Measurements from ENCODE around the gene ATN1. TPM values are rescaled to one million over a fixed set of nuclear protein-coding genes. Genes with fewer than 3 reads are reported as not detected.

Gene ATN1
- polyA plus RNA-seq, 1 experiment: 15.9 TPM

- Histone ChIP-seq H3K27me3 (ENCODE audit: control insufficient read depth, insufficient read depth, low read length) (no peaks in the 10 kb centered on the region), H3K4me3 (ENCODE audit: low read depth, low read length) (no peak overlapping the region), H3K36me3 (ENCODE audit: control insufficient read depth, insufficient read depth, low read length) (peaks cover 26% of the 10 kb centered on the region)
- no peak for DNase-seq (ENCODE audit: low read depth)
- ChIA-PET CTCF (interaction anchor here (1.0 to 1.3 kb wide), 3 partner anchors 41 to 177 kb away, joined by 3 to 4 read pairs (median 3); partner anchors contain the start of genes C1RL and SPSB2), POLR2A (no interaction called here)
- TF ChIP-seq CTCF (IDR thresholded peaks at IDR 0.05; ENCODE audit: insufficient read depth, low read depth, low read length): no peak
Observed at GRCh38 chr12:6932766-6933165, 5.0 kb downstream of the ATN1 start.

- ChIA-PET CTCF (interaction anchor here (0.5 to 10.0 kb wide), 8 partner anchors 10 to 175 kb away, joined by 3 to 129 read pairs (median 6); partner anchors contain the start of genes C12orf57, C1RL and RNU7-1), POLR2A (interaction anchor here (0.6 kb wide), 2 partner anchors 10 to 400 kb away, joined by 3 to 6 read pairs; partner anchors contain the start of genes C12orf57, GAPDH and RNU7-1)
- Histone ChIP-seq H3K36me3 (ENCODE audit: control insufficient read depth, insufficient read depth, low read length) (peaks cover 30% of the 10 kb centered on the region), H3K4me3 (ENCODE audit: low read depth, low read length) (no peak overlapping the region), H3K27me3 (ENCODE audit: control insufficient read depth, insufficient read depth, low read length) (no peaks in the 10 kb centered on the region)
- TF ChIP-seq CTCF (IDR thresholded peaks at IDR 0.05; ENCODE audit: insufficient read depth, low read depth, low read length): no peak
- DNase-seq (ENCODE audit: low read depth): no peak
Observed at GRCh38 chr12:6934110-6934509, 6.4 kb downstream of the ATN1 start.

DNA sequence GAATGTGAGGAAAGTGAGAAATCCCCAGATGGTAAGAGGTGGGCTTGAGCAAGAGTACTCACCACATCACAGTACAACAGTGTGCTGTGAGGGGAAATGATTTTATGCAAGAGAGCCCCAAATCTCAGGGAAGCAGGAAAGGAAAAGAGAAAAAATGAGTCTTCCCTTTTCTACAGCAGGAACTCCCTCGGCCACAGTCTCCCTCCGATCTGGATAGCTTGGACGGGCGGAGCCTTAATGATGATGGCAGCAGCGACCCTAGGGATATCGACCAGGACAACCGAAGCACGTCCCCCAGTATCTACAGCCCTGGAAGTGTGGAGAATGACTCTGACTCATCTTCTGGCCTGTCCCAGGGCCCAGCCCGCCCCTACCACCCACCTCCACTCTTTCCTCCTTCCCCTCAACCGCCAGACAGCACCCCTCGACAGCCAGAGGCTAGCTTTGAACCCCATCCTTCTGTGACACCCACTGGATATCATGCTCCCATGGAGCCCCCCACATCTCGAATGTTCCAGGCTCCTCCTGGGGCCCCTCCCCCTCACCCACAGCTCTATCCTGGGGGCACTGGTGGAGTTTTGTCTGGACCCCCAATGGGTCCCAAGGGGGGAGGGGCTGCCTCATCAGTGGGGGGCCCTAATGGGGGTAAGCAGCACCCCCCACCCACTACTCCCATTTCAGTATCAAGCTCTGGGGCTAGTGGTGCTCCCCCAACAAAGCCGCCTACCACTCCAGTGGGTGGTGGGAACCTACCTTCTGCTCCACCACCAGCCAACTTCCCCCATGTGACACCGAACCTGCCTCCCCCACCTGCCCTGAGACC, 7.8 kb downstream of the ATN1 start:
- H3K4me3 ChIP-seq (ENCODE audit: low read depth, low read length): no peak overlapping the region
- ChIA-PET POLR2A (no interaction called here), CTCF (interaction anchor here (1.9 to 10.0 kb wide), 3 partner anchors 11 to 44 kb away, joined by 8 to 129 read pairs (median 8); no protein-coding TSS in a partner anchor)
- no peak for DNase-seq (ENCODE audit: low read depth)
- no peak for TF ChIP-seq CTCF (IDR thresholded peaks at IDR 0.05; ENCODE audit: insufficient read depth, low read depth, low read length)
- H3K36me3 ChIP-seq (ENCODE audit: control insufficient read depth, insufficient read depth, low read length): peaks cover 35% of the 10 kb centered on the region
- H3K27me3 ChIP-seq (ENCODE audit: control insufficient read depth, insufficient read depth, low read length): no peaks in the 10 kb centered on the region

DNA sequence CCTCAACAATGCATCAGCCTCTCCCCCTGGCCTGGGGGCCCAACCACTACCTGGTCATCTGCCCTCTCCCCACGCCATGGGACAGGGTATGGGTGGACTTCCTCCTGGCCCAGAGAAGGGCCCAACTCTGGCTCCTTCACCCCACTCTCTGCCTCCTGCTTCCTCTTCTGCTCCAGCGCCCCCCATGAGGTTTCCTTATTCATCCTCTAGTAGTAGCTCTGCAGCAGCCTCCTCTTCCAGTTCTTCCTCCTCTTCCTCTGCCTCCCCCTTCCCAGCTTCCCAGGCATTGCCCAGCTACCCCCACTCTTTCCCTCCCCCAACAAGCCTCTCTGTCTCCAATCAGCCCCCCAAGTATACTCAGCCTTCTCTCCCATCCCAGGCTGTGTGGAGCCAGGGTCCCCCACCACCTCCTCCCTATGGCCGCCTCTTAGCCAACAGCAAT, 8.5 kb downstream of the ATN1 start:
- Histone ChIP-seq H3K27me3 (ENCODE audit: control insufficient read depth, insufficient read depth, low read length) (no peaks in the 10 kb centered on the region), H3K36me3 (ENCODE audit: control insufficient read depth, insufficient read depth, low read length) (peaks cover 41% of the 10 kb centered on the region), H3K4me3 (ENCODE audit: low read depth, low read length) (no peak overlapping the region)
- no peak for TF ChIP-seq CTCF (IDR thresholded peaks at IDR 0.05; ENCODE audit: insufficient read depth, low read depth, low read length)
- no peak for DNase-seq (ENCODE audit: low read depth)
- ChIA-PET CTCF (interaction anchor here (0.7 to 10.0 kb wide), 3 partner anchors 12 to 67 kb away, joined by 3 to 129 read pairs (median 8); no protein-coding TSS in a partner anchor), POLR2A (no interaction called here)
